Cardiac muscle cell (in vitro differentiated cells and primary cell): ENCODE measurements around the gene FGD4. TPM values are rescaled to one million over a fixed set of nuclear protein-coding genes. Genes with fewer than 3 reads are reported as not detected.

Experiments used
- DNase-seq, 2 donors: peaks; one replicate each; pipeline versions ENCODE4 v3.0.0 to v3.0.0-alpha.2; 2010 to 2017; ENCODE audit warnings: low read depth in 1 of 2, low spot score in 1 of 2
- H3K27ac ChIP-seq: fragments of 200-600 bp; sonication (generic); 2 replicates; pipeline ENCODE4 v1.5.1; 2016
- H3K27me3 ChIP-seq: fragments of 200-600 bp; sonication (generic); 2 replicates; pipeline ENCODE4 v1.6.0; 2016; ENCODE audit warnings: control low read depth
- H3K36me3 ChIP-seq: fragments of 200-600 bp; sonication (generic); 2 replicates; pipeline ENCODE4 v1.5.1; 2016; ENCODE audit warnings: control low read depth
- H3K4me1 ChIP-seq: fragments of 200-600 bp; sonication (generic); 2 replicates; pipeline ENCODE4 v1.8.1; 2017; ENCODE audit warnings: low read depth, mild to moderate bottlenecking, mixed run types
- H3K4me3 ChIP-seq: fragments of 200-600 bp; sonication (generic); 2 replicates; pipeline ENCODE4 v1.5.1; 2016; ENCODE audit warnings: mild to moderate bottlenecking
- H3K9me3 ChIP-seq: fragments of 200-600 bp; sonication (generic); 2 replicates; pipeline ENCODE4 v1.5.1; 2017; ENCODE audit warnings: low read depth, mild to moderate bottlenecking, control low read depth
- CTCF ChIP-seq: IDR thresholded peaks from 2 replicates; pipeline ENCODE4 v1.5.1; 2012; ENCODE audit warnings: low read depth, mild to moderate bottlenecking, low read length
- polyA plus RNA-seq: library from polyadenylated mRNA; unstranded; fragments of >200 nt; fragmentation: Nextera tagmentation; extraction: Ambion mirVana; gene quantifications from 2 replicates; pipeline ENCODE4 v1.2.1, GENCODE V29; 2016
- total RNA-seq: library from RNA; depleted of rRNA; stranded (reverse); fragments of >200 nt; gene quantifications from 2 replicates; pipeline ENCODE4 v1.2.3, GENCODE V29; 2016

FGD4 gene
- total and polyA plus RNA-seq, 2 experiments from 2014 or later = 2.5 to 7.3 TPM

GRCh38 chr12:32471591-32472001, 72.2 kb downstream of the FGD4 start:
- DNase-seq = no peak
- Histone ChIP-seq H3K27me3 (no peaks in the 10 kb centered on the region), H3K4me1 (peaks cover 3% of the 10 kb centered on the region), H3K4me3 (no peak overlapping the region), H3K27ac (no peak overlapping the region), H3K9me3 (no peaks in the 10 kb centered on the region), H3K36me3 (no peaks in the 10 kb centered on the region)
- TF ChIP-seq CTCF = no peak

- DNase-seq = no peak
- H3K36me3 ChIP-seq = no peaks in the 10 kb centered on the region
- H3K9me3 ChIP-seq = no peaks in the 10 kb centered on the region
- TF ChIP-seq CTCF = no peak
- H3K27ac ChIP-seq = no peak overlapping the region
- no peaks in the 10 kb centered on the region for H3K4me1 ChIP-seq
- H3K4me3 ChIP-seq = no peak overlapping the region
- no peaks in the 10 kb centered on the region for H3K27me3 ChIP-seq
Observed at GRCh38 chr12:32475724-32476123, 76.4 kb downstream of the FGD4 start.

GRCh38 chr12:32476446-32476845, 77.1 kb downstream of the FGD4 start:
- H3K27ac ChIP-seq = no peak overlapping the region
- no peaks in the 10 kb centered on the region for H3K27me3 ChIP-seq
- DNase-seq = no peak
- H3K9me3 ChIP-seq = no peaks in the 10 kb centered on the region
- no peak for TF ChIP-seq CTCF
- H3K36me3 ChIP-seq = no peaks in the 10 kb centered on the region
- H3K4me3 ChIP-seq = no peak overlapping the region
- no peaks in the 10 kb centered on the region for H3K4me1 ChIP-seq

- Histone ChIP-seq H3K4me3 (no peak overlapping the region), H3K4me1 (peaks cover 9% of the 10 kb centered on the region), H3K36me3 (no peaks in the 10 kb centered on the region)
Observed at GRCh38 chr12:32477714-32478113, 78.4 kb downstream of the FGD4 start.

GRCh38 chr12:32478166-32478565, 78.8 kb downstream of the FGD4 start:
- no peaks in the 10 kb centered on the region for H3K36me3 ChIP-seq
- peaks cover 13% of the 10 kb centered on the region for H3K4me1 ChIP-seq
- H3K9me3 ChIP-seq = no peaks in the 10 kb centered on the region
- no peaks in the 10 kb centered on the region for H3K27me3 ChIP-seq
- TF ChIP-seq CTCF = no peak
- no peak overlapping the region for H3K27ac ChIP-seq
- no peak overlapping the region for H3K4me3 ChIP-seq
- no peak for DNase-seq

More at GRCh38 chr12:32477714-32478113, 78.4 kb downstream of the FGD4 start:
- H3K27me3 ChIP-seq = no peaks in the 10 kb centered on the region
- H3K27ac ChIP-seq = no peak overlapping the region
- no peaks in the 10 kb centered on the region for H3K9me3 ChIP-seq
- no peak for TF ChIP-seq CTCF
- DNase-seq = no peak
